ENCODE data around the gene HLA-E.
A peak's percentile ranks its signal among the peaks of the same experiment; 100 is the strongest.

DNA sequence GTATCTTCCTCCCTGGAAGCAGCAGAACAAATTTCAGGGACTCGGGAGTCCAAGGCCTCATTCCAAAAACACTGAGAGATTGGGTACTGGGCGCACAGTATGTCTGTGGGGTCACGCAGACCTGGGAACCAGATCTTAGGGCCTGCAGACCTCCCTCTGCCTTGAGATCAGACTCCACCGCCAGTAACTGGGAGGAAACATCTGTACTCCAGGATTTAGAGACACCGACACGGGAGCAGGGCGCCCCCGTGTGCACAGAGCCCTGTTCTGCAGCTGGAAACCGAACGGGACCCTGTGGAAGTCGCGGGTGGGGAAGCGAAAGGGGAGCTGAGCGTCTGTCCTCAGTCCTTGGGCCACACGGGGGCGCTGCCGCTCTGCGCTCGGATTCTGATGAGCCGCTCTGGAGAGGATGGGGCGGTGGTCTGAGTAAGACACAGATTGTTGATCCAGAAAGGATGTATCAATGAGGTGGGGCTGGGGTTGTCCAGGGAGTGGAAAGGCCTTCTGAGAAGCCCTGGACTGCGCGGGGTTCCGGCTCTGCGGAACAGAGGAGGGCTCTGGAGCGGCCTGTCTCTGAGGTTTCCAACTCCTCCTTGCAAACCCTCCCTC, 35.7 kb upstream of the HLA-E start:
- TF ChIP-seq, protein P1, sequence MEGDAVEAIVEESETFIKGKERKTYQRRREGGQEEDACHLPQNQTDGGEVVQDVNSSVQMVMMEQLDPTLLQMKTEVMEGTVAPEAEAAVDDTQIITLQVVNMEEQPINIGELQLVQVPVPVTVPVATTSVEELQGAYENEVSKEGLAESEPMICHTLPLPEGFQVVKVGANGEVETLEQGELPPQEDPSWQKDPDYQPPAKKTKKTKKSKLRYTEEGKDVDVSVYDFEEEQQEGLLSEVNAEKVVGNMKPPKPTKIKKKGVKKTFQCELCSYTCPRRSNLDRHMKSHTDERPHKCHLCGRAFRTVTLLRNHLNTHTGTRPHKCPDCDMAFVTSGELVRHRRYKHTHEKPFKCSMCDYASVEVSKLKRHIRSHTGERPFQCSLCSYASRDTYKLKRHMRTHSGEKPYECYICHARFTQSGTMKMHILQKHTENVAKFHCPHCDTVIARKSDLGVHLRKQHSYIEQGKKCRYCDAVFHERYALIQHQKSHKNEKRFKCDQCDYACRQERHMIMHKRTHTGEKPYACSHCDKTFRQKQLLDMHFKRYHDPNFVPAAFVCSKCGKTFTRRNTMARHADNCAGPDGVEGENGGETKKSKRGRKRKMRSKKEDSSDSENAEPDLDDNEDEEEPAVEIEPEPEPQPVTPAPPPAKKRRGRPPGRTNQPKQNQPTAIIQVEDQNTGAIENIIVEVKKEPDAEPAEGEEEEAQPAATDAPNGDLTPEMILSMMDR (conservative IDR thresholded peaks at IDR 0.05; ENCODE audit: low read depth, low read length) = peak; percentile 82
- TF ChIP-seq EZH2 (IDR thresholded peaks at IDR 0.05; ENCODE audit: low read length, unreplicated experiment) (no peak), EZH2phosphoT487 (IDR thresholded peaks at IDR 0.05; ENCODE audit: borderline replicate concordance, low read length) (no peak)

Measured in PC-3 (cell line).